ENCODE measurements around the gene TLR1.
"Not testable (repeated sequence)": the region's sequence is repeated elsewhere in the genome, so short reads cannot be mapped to it uniquely, and the experiment has no call there.

The TLR1 gene

GRCh38 chr4:38805530-38806145 lies 1.0 kb upstream of the TLR1 start:
- DNase-seq: peak; percentile 76

GRCh38 chr4:38803833-38804653 lies 548 bp downstream of the TLR1 start:
- DNase-seq: no peak

- no peak for DNase-seq
Observed at GRCh38 chr4:38802561-38803355, 1.8 kb downstream of the TLR1 start.

- peak; percentile 57 for DNase-seq
Observed at GRCh38 chr4:38800961-38801450, 3.6 kb downstream of the TLR1 start.

- DNase-seq: no peak
Observed at GRCh38 chr4:38800366-38800765, 4.2 kb downstream of the TLR1 start.

- no peak for DNase-seq
Observed at GRCh38 chr4:38795087-38795486, 9.5 kb downstream of the TLR1 start.

GRCh38 chr4:38794051-38794450 lies 10.5 kb downstream of the TLR1 start:
- no peak for DNase-seq

- DNase-seq: no peak
Observed at GRCh38 chr4:38791010-38791409, 13.6 kb downstream of the TLR1 start.

- no peak for DNase-seq
Observed at GRCh38 chr4:38788317-38788716, 16.3 kb downstream of the TLR1 start.

GRCh38 chr4:38787693-38788092 lies 16.9 kb downstream of the TLR1 start:
- DNase-seq: no peak

- DNase-seq: no peak
Observed at GRCh38 chr4:38785901-38786402, 18.6 kb downstream of the TLR1 start.

- DNase-seq: no peak
Observed at GRCh38 chr4:38785041-38785790, 19.4 kb downstream of the TLR1 start.

- no peak for DNase-seq
Observed at GRCh38 chr4:38784141-38784540, 20.4 kb downstream of the TLR1 start.

- DNase-seq: no peak
Observed at GRCh38 chr4:38783109-38783460, 21.5 kb downstream of the TLR1 start.

- DNase-seq: no peak
Observed at GRCh38 chr4:38782452-38783108, 22.0 kb downstream of the TLR1 start, which contains the start of gene TLR10. TLR10 (minus strand) TSS chr4:38782990; CDS start chr4:38775590, 7,400 bp downstream.

GRCh38 chr4:38781854-38782261 lies 22.7 kb downstream of the TLR1 start:
- DNase-seq: no peak

GRCh38 chr4:38780833-38781484 lies 23.6 kb downstream of the TLR1 start:
- no peak for DNase-seq

GRCh38 chr4:38779790-38780189 lies 24.8 kb downstream of the TLR1 start:
- DNase-seq: no peak

- DNase-seq: not testable (repeated sequence)
Observed at GRCh38 chr4:38777925-38778324, 26.7 kb downstream of the TLR1 start.

- no peak for DNase-seq
Observed at GRCh38 chr4:38775326-38775725, 29.3 kb downstream of the TLR1 start.

- DNase-seq: no peak
Observed at GRCh38 chr4:38774181-38774955, 30.2 kb downstream of the TLR1 start.

Data from GF-D8 (cell line).